Endodermal cell (in vitro differentiated cells): Measurements from ENCODE around the gene ZNF787. TPM values are rescaled to one million over a fixed set of nuclear protein-coding genes. Genes with fewer than 3 reads are reported as not detected.

Experiments
- DNase-seq: peaks from one replicate; pipeline ENCODE4 v3.0.0-alpha.2; 2017
- H3K27ac ChIP-seq: 2 replicates; pipeline ENCODE4 v1.5.1; 2013; ENCODE audit warnings: mild to moderate bottlenecking, low read depth, low read length, moderate library complexity
- H3K27me3 ChIP-seq: 2 replicates; pipeline ENCODE4 v1.6.1; 2013; ENCODE audit warnings: mild to moderate bottlenecking, low read length, moderate library complexity; ENCODE audit not compliant: insufficient read depth, control insufficient read depth, poor library complexity, severe bottlenecking
- H3K36me3 ChIP-seq: 2 replicates; pipeline ENCODE4 v1.7.0; 2013; ENCODE audit warnings: mild to moderate bottlenecking, low read length, moderate library complexity; ENCODE audit not compliant: control insufficient read depth, insufficient read depth
- H3K4me1 ChIP-seq: one replicate; pipeline ENCODE4 v1.7.0; 2013; ENCODE audit warnings: low read length; ENCODE audit not compliant: control insufficient read depth, insufficient read depth
- H3K4me3 ChIP-seq: 2 replicates; pipeline ENCODE4 v1.5.1; 2013; ENCODE audit warnings: mild to moderate bottlenecking, low read length, moderate library complexity
- H3K9ac ChIP-seq: 2 replicates; pipeline ENCODE4 v1.6.1; 2013; ENCODE audit warnings: mild to moderate bottlenecking, low read length, moderate library complexity; ENCODE audit not compliant: poor library complexity, severe bottlenecking; ENCODE audit errors: extremely low read depth
- H3K9me3 ChIP-seq: 2 replicates; pipeline ENCODE4 v1.6.1; 2013; ENCODE audit warnings: mild to moderate bottlenecking, low read length, moderate library complexity; ENCODE audit not compliant: control insufficient read depth
- H3K27ac Mint-ChIP-seq: 2 replicates; pipeline ENCODE4 v1.8.0; 2020; ENCODE audit warnings: mixed read lengths
- H3K27me3 Mint-ChIP-seq: 2 replicates; pipeline ENCODE4 v1.8.0; 2021; ENCODE audit warnings: mild to moderate bottlenecking, mixed read lengths; ENCODE audit not compliant: insufficient read depth
- H3K36me3 Mint-ChIP-seq: 2 replicates; pipeline ENCODE4 v1.8.0; 2020; ENCODE audit warnings: low read depth, mixed read lengths
- H3K4me1 Mint-ChIP-seq: 2 replicates; pipeline ENCODE4 v1.8.0; 2020; ENCODE audit warnings: mixed read lengths
- H3K4me3 Mint-ChIP-seq: 2 replicates; pipeline ENCODE4 v1.8.0; 2020; ENCODE audit warnings: mild to moderate bottlenecking, moderate library complexity, mixed read lengths
- H3K9me3 Mint-ChIP-seq: 2 replicates; pipeline ENCODE4 v1.8.0; 2020; ENCODE audit warnings: mild to moderate bottlenecking, mixed read lengths
- WGBS, 2 experiments: methylation state at CpG; one replicate each; pipeline versions ENCODE4 v1.1.5 to v1.1.7; 2013; ENCODE audit warnings: missing lambda C conversion rate in 2 of 2, mixed read lengths in 1 of 2; ENCODE audit not compliant: insufficient coverage in 1 of 2, insufficient read length in 1 of 2; 5-methylcytosine and 5-hydroxymethylcytosine counted together
- total RNA-seq, 2 donors: library from RNA; stranded (reverse); fragmentation: NEBNext Ultra II Directional in 1 of 2; extraction: Animal tissue kit (Norgen Biotek cat#: 25700) in 1 of 2; gene quantifications; 2 replicates in 1 of 2; 3 replicates in 1 of 2; pipeline ENCODE4 v1.2.1, GENCODE V29; 2021
- TF ChIP-seq, protein P1 (sequence below): fragments of 200-600 bp; sonication (generic); conservative IDR thresholded peaks from 2 replicates; pipeline ENCODE4 v1.5.0; 2021; ENCODE audit warnings: antibody characterized with exemption, mild to moderate bottlenecking

ZNF787 gene
- total RNA-seq, 2 donors from 2014 or later: 42.1 to 43.7 TPM

DNA sequence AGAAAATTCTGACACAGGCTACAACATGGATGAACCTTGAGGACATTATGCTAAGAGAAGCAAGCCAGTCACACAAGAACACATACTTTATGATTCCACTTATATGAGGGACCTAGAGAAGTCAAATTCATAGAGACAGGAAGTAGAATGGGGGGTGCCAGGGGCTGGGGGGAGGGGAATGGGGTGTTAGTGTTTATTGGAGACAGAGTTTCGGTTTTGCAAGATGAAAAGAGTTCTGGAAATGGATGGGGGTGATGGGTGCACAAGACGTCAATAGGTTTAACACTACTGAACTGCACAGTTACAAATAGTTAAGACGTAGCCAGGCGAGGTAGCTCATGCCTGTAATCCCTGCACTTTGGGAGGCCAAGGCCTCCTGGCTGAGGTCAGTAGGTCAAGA is 3.5 kb upstream of the ZNF787 start:
- Mint-ChIP-seq H3K9me3 (no peaks in the 10 kb centered on the region), H3K27me3 (no peaks in the 10 kb centered on the region), H3K27ac (no peak overlapping the region), H3K4me3 (no peak overlapping the region), H3K4me1 (peaks cover 9% of the 10 kb centered on the region), H3K36me3 (no peaks in the 10 kb centered on the region)
- Histone ChIP-seq H3K27me3 (no peaks in the 10 kb centered on the region), H3K9me3 (no peaks in the 10 kb centered on the region), H3K4me3 (no peak overlapping the region), H3K27ac (no peak overlapping the region), H3K9ac (no peak overlapping the region), H3K36me3 (peaks cover 1% of the 10 kb centered on the region), H3K4me1 (peaks cover under 1% of the 10 kb centered on the region)
- DNase-seq: no peak
- TF ChIP-seq, protein P1, sequence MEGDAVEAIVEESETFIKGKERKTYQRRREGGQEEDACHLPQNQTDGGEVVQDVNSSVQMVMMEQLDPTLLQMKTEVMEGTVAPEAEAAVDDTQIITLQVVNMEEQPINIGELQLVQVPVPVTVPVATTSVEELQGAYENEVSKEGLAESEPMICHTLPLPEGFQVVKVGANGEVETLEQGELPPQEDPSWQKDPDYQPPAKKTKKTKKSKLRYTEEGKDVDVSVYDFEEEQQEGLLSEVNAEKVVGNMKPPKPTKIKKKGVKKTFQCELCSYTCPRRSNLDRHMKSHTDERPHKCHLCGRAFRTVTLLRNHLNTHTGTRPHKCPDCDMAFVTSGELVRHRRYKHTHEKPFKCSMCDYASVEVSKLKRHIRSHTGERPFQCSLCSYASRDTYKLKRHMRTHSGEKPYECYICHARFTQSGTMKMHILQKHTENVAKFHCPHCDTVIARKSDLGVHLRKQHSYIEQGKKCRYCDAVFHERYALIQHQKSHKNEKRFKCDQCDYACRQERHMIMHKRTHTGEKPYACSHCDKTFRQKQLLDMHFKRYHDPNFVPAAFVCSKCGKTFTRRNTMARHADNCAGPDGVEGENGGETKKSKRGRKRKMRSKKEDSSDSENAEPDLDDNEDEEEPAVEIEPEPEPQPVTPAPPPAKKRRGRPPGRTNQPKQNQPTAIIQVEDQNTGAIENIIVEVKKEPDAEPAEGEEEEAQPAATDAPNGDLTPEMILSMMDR: no peak
- 95 to 98% methylated on average over 3 to 4 of the region's 4 CpGs for WGBS, 2 experiments

DNA sequence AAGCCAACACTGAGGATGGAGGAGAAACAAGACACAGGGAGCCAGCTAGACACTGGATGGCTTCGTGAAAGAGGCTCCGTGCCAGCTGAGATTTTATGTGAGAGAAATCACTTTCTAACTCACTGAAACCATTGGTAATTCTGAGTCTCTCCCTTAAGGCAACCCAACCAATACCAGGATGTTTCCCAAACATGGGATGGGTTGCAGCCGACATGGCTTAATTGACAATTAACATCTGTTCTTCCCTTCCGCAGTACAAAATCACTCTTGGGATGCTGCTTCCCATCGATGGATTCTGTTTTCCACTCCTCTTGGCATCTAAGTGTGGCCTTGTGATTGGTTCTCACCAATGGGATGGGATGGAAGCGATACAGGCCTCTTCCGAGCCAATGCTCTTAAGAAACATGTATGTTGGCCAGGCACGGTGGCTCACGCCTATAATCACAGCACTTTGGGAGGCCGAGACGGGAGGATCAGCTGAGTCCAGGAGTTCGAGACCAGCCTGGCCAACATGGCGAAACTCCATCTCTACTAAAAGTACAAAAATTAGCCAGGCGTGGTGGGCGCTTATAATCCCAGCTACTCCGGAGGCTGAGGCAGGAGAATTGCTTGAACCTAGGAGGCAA is 2.3 kb upstream of the ZNF787 start:
- Mint-ChIP-seq H3K4me1 (peaks cover 18% of the 10 kb centered on the region), H3K27me3 (no peaks in the 10 kb centered on the region), H3K9me3 (no peaks in the 10 kb centered on the region), H3K27ac (no peak overlapping the region), H3K4me3 (no peak overlapping the region), H3K36me3 (no peaks in the 10 kb centered on the region)
- H3K36me3 ChIP-seq: peaks cover 8% of the 10 kb centered on the region
- no peaks in the 10 kb centered on the region for H3K27me3 ChIP-seq
- 90 to 93% methylated on average over 10 to 16 of the region's 16 CpGs for WGBS, 2 experiments
- peaks cover 3% of the 10 kb centered on the region for H3K4me1 ChIP-seq
- no peak for DNase-seq
- H3K9me3 ChIP-seq: no peaks in the 10 kb centered on the region
- no peak overlapping the region for H3K4me3 ChIP-seq
- TF ChIP-seq, protein P1: no peak
- no peak overlapping the region for H3K27ac ChIP-seq
- no peak overlapping the region for H3K9ac ChIP-seq

DNA sequence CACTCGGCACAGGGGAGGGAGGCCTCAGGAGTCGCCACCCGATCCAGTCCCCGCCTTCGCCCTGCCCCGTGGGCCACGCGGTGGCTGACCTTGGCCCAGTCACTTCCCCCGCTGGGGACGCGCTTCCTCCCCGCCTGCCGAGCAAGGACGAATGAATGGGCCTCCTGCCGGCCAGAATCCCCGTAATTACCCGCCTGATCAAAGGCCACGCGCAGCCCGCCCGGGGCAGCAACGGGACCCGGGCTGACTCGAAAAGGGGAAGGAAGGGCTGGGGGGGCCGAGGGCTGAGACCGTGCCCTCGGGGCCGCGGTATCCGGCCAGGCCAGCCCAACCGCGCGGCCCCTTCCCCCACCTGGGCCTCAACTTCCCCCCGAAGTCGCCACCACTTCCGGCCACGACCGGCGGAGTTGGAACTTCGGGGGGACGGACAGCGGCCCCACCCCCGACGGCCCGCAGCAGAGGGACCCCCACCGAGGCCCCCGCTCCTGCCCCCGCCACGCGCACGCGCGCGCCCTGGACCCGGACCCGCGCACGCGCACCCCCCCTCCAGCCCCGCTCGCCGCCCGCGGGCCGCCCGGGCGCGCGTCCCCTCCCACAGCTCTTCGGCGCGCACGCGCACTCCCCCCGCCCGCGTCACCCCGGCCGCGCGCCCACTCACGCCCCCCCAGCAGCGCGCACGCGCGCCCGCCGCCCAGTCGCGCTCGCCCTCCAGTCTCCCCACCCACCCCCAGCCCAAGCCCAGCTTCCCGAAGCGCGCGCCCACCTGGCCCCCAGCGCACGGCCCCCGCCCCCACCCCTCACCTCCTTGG is 520 bp downstream of the ZNF787 start:
- Histone ChIP-seq H3K9me3 (no peaks in the 10 kb centered on the region), H3K36me3 (peaks cover 11% of the 10 kb centered on the region), H3K4me1 (peaks cover 3% of the 10 kb centered on the region), H3K4me3 (peak overlapping the region; percentile 87), H3K27me3 (no peaks in the 10 kb centered on the region), H3K9ac (peak overlapping the region; percentile 68), H3K27ac (peak overlapping the region; percentile 58)
- H3K27me3 Mint-ChIP-seq: no peaks in the 10 kb centered on the region
- peaks cover 5% of the 10 kb centered on the region for H3K36me3 Mint-ChIP-seq
- no peaks in the 10 kb centered on the region for H3K9me3 Mint-ChIP-seq
- peak; percentile 85 for DNase-seq
- TF ChIP-seq, protein P1: peak; percentile 55
- H3K27ac Mint-ChIP-seq: peak overlapping the region; percentile 90
- H3K4me1 Mint-ChIP-seq: peaks cover 24% of the 10 kb centered on the region
- 0 to 1% methylated on average over 14 to 87 of the region's 99 CpGs for WGBS, 2 experiments
- H3K4me3 Mint-ChIP-seq: peak overlapping the region; percentile 72
